Measurements from ENCODE around the gene EPHA7.

GRCh38 chr6:93337772-93338394 is 81.5 kb downstream of the EPHA7 start:
- TF ChIP-seq CTCF (IDR thresholded peaks at IDR 0.05; ENCODE audit: low read depth, low read length, poor library complexity, severe bottlenecking) (no peak), EZH2phosphoT487 (IDR thresholded peaks at IDR 0.05; ENCODE audit: borderline replicate concordance, low read length) (no peak)

All from DOHH2 (cell line).